CD4-positive, alpha-beta T cell treated with Interleukin-4 for 1 hour (primary cell): ENCODE results near the gene SLC6A20.
"Not testable (repeated sequence)": the region's sequence is repeated elsewhere in the genome, so short reads cannot be mapped to it uniquely, and the experiment has no call there.

ENCODE experiments used
- DNase-seq, 2 donors: peaks; one replicate each; pipeline ENCODE4 v3.0.0-alpha.2; 2020 to 2022

The SLC6A20 gene

DNA sequence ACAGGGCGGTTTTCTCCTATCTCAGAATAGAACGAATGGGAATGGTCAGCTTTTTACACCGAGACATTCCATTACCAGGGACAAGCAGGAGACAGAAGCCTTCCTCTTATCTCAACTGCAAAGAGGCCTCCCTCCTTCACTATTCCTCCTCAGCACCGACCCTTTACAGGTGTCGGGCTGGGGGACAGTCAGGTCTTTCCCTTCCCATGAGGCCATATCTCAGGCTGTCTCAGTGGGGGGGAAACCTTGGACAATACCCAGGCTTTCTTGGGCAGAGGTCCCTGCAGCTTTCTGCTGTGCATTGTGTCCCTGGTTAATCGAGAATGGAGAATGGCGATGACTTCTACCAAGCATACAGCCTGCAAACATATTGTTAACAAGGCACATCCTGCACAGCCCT lies 39.2 kb downstream of the SLC6A20 start:
- not testable (repeated sequence) for DNase-seq

DNA sequence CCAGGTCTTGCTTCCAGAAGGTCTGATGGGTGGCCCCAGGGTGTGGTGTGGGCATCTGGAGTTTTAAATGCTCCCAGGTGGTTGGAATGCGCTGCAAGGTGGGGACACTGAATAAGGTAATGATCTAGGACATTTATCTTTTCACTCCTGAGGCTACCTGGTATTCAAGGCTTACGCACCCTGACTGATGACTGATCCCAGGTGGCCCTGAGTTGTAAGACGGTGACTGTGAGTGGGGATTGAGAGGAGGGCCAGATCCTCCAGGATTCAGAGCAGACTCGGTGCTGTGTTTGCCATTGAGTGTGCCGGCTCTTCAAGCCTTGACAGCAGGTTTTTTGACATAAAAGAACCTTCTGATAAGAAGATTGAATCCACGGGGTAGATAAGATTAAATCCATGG lies 40.3 kb downstream of the SLC6A20 start:
- DNase-seq, result no peak

DNA sequence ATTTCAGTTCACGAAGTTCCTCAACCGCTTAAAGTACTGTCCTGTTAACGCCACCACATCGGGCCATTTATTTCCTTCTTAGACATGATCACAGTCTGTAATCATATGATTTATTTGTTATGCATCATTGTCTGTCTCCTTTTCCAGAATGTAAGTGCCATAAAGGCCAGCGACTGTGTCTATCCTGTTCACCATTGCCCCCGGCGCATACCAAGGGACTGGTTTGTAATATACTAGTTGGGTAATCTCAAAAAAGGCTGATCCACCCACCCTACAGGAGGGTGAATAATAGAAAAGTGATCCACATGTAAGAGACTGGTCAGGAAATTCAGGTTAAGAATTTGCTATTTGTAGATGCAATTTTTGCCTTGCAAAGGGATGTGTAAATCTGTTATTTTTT lies 41.9 kb downstream of the SLC6A20 start:
- DNase-seq, result no peak

DNA sequence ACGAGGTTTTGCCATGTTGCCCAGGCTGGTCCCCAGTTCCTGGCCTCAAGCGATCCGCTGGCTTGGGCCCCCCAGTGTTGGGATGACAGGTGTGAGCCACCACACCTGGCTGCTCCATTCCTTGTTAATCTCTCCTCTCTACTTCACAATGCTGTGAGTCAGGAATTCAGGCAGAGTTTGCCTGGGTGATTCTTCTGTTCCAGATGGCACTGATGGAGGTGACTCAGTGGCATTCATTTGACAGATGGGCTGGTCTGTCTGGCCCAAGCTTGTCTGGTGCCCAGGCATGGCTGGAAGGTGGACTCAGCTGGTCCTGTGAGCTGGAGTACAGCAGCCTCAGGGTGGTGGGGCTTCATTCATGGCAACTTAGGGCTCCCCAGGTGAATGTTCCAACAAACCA lies 43.2 kb downstream of the SLC6A20 start:
- no peak for DNase-seq

DNA sequence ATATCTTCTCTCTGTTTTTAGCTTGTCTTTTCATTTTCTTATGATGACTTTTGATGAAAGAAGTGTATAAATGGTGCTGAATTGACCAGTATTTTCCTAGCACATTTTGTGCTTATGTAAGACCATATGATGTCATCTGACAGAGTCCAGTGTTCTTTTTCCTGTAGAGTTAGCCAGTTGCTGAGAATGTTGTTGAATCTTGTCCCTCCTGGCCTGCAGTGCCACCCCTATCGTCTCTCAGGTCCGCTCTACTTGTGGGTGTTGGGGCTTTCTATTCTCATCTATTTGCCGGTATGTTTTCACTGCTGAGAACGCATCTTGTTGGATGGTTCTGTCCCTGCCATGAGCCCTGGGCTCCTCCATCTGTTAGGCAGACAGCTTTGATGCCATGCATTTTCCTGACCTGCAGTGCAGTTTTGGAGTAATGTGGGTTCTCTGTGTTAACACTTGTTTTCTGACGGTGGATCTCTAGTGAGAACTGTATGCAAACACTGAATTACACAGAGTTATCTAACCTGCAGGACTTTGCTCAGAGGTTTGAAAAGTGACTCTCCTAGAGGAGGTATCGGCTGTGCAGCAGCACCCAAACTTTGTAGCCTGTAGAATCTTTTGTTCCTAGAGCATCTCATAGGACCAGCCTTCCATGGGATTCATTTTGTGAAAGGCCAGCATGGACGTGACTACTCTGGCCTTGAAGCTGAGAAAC lies 44.6 kb downstream of the SLC6A20 start:
- DNase-seq, result no peak

DNA sequence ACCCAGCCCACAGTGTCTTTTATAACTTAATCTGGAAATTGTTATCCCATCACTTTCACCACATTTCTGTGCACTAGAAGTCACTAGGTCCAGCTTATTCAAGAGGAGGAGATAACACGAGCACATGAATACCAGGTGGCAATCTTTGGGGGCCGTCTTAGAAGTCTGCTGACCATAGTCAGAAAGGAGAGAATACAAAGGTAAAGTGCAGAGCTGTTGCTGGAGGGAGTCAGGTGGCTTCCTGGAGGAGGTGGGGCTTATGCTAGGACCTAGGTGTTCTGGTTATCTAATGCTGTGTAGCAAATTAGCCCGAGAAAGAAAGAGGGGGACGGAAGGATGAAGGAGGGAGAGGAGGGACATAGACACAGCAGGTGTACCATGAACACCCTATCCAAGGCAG lies 46.5 kb downstream of the SLC6A20 start:
- no peak for DNase-seq

DNA sequence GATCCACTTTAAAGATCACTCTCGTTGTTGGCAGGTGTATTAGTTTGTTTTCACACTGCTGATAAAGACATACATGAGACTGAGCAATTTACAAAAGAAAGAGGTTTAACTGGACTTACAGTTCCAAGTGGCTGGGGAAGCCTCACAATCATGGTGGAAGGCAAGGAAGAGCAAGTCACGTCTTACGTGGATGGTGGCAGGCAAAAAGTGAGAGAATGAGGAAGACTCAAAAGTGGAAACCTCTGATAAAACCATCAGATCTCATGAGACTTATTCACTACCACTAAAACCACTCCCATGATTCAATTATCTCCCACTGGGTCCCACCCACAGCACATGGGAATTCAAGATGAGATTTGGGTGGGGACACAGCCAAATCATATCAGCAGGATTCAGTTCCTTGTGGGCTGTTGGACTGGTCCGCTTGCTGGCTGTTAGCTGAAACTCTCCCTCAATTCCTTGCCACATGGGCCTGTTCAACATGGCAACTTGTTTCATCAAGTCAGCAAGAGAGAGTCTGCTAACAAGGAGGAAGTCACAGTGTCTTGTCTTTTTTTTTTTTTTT lies 47.2 kb downstream of the SLC6A20 start:
- DNase-seq, result not testable (repeated sequence)

DNA sequence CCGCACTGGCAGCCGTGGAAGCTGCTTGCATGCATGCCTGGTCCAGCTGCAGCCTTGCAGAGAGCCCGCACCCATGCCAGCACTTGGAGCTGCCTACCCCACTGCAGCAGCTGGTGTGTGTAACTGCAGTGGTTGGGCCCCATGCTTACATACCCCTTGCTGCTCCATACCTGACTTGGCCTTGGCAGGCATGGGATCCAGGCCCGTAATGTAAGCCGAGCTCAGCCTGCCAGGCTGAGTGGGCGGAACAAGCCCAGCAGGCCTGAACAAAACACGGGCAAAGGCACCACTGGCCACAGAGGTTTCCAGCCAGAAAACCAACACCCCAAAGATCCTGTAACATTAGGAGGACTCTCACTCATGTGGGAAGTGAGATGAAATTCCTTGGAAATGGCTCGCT lies 48.3 kb downstream of the SLC6A20 start:
- no peak for DNase-seq

DNA sequence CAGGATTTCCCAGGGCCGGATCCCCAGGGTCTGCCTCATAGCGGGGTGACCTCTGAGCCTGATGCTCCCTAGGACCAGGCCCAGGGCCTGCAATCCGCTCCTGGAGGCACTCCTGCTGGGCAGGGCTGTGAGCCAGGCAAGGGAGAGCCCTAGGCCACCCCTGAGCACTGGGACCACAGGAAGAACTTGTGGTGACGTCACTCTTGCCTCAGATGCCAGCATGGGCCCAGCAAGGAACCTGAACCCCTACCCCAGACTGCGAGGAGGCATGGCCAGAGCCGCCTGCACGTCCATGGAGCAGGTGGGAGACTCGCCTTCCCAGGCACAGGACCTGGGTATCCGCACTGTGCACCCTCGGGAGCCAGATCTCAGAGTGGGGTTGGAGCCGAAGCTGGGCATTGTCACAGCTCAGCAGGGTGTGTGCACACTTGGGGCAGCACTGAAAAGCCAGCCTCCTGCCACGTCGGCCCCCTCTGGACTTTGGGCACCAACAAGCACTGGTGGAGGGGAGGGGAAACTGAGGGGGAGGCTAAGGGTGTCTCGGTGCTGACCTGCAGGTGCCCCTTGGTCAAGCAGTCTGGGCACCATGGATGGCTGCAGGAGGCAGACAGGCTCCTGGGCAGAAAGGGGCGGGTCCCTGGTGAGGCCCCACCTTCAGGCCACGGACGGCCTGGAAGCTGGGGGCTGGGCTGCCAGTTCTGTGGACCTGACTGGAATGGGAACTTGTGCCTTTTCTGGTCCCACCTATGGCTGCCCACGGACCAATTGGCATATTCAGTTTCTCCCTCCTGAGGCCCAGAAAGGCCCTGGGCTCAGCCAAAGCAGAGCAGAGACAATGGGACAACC lies 49.3 kb downstream of the SLC6A20 start:
- DNase-seq, result no peak

DNA sequence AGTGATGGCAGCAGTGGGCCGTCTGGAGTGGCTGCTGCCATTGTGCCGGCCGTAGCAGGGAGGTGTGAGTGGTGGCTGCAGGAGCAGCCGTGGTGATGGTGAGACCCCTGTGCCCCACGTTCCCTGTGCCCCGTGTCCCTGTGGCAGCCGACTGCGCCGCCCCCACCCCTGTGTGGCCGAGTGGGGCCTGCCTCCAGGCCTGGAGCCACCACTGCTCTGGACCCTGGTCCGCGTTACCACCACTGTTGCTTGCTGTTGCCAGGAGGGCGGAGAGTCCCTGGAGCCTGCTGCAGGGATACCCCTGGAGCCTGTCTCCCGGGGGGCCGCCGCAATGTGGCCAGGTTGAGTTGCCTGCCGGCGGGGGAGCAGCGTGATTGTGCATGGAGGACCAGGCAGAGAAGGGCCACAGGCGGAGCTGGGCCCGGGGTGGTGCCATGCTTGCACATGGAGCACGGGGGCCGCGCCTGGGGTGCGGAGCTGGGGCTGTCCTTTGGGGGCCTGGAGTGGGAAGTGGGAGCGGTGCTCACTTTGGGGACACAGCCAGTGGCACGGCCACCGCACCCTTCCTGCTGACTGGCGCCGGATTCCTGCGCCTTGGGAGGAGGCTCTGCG lies 50.1 kb downstream of the SLC6A20 start:
- no peak for DNase-seq

DNA sequence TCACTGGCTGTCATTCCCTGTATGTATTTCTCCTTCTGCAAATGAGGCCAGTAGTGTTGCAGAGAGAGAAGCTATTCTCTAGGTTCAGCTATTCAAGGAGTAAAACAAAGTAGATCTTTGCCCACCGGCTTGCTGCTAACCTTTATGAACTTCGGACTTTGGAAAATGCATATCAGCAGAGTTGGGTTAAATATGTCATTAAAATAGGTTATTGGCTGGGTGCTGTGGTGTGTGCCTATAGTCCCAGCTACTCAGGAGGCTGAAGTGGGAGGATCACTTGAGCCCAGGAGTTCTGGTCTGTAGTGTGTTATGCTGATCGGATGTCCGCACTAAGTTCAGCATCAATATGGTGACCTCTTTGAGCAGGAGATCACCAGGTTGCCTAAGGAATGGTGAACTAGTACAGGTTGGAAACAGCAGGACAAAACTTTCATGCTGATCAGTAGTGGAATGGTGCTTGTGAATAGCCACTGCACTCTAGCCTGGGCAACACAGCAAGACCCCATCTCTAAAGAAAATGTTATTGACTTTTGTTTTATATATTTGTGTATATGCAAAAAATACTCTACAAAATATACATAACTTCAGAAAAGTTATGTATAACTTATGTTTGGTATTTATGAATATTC lies 53.8 kb downstream of the SLC6A20 start:
- no peak for DNase-seq

DNA sequence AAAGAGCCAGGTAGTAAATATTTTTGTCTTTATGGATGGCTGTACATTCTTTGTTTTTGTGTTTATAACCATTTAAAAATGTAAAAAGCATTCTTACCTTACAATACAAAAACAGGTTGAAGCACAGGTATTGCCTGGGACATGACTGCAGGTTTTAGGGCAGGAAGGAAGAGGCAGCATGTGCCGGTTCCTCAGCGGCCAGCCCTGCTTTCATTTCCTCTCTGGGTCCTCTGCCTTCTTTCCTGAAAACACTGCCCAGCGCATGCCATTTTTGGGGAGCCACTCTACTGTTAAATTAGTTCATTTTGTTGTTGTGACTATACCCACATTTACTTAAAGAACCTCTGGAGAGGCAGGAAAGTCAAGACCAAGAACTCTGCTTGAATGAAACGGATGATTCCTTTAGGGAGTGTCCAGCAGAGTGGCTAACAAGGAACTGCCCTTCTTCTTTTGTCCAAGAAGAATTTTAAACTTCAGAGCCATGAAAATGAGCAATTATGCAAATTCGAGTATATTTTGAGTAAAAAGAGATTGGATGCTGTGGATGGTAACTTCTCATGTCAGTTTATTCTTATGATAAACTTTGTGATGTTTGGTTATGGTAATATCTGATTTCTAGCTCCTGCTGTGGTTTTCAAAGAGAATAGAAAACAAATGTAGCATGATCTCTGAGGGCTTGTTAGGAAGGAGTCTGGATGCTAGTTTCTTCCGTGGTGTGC lies 54.4 kb downstream of the SLC6A20 start:
- DNase-seq, result no peak

DNA sequence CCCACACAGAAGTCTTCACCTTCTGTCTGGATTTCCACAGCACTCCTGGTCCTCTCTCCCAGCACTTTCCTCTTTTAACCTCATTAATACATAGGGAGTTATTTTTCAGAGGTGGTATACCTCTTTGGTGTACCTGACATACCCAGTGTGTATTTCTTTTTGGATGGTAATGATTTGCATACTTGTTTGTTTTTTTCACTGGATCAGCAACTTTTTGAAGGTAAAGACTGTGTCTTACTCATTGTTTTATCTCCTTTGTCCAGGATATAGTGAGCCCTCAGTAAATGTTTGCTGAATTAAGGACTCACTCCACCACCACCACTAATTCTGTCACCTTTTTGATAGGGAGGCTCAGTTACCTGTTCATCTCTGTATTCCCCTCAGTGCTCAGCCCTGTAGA lies 55.1 kb downstream of the SLC6A20 start:
- no peak for DNase-seq

DNA sequence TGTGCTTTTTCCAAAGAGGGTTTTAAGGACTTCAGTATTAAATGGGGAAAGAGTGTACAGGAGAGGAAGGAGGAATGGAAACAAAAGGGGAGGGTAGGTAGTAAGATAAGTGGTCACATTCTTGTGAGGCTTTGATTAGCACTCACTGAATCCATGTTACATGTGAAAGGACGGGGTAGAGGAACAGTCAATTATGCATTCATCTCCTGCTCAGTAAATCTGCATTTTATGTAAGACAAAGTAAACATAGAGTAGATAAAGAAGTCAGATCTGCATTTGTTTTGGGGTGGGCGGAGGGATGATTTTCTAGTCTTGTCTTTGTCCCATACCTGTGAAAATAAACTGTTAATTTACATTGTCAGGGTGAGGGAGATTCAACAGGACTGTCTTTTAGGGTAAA lies 56.3 kb downstream of the SLC6A20 start:
- no peak for DNase-seq

DNA sequence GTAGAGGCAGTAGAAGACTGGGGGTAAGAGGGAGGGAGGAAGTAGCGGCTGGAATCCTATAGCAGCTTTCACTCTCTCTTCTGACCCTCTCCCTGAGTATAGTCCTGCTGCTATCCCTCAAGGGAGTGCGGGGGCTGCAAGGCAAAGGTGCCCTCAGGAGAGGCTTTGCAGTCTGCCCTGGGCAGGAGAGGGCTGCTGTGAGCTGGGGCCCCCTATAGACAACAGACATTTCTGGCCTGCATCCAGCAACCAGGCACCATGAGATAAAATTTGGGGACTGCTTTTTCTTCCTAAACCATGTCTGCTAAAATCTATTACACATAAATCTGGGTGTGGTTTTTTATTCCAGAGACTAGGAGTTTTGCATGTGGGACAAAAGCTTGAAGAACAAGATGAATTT lies 59.1 kb downstream of the SLC6A20 start:
- DNase-seq, result no peak

DNA sequence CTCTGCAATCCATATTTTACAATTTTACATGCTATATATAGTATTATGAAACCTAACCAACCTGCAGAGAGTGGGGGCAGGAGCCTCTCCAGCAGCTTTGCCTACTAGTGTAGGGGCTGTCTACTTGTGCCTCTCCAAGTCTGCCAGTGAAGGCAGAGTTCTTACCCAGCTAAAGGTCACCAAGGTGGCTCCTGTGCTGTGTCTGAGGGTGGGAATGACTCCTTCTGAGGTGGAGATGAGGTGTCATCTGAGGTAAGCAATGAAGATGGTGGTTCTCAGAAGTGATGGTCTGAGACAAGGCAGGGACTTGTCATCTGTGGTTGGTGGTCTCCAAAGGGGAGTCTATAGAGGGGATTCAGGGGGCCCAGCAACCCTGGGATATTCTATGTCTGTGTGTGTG lies 59.6 kb downstream of the SLC6A20 start:
- no peak for DNase-seq

DNA sequence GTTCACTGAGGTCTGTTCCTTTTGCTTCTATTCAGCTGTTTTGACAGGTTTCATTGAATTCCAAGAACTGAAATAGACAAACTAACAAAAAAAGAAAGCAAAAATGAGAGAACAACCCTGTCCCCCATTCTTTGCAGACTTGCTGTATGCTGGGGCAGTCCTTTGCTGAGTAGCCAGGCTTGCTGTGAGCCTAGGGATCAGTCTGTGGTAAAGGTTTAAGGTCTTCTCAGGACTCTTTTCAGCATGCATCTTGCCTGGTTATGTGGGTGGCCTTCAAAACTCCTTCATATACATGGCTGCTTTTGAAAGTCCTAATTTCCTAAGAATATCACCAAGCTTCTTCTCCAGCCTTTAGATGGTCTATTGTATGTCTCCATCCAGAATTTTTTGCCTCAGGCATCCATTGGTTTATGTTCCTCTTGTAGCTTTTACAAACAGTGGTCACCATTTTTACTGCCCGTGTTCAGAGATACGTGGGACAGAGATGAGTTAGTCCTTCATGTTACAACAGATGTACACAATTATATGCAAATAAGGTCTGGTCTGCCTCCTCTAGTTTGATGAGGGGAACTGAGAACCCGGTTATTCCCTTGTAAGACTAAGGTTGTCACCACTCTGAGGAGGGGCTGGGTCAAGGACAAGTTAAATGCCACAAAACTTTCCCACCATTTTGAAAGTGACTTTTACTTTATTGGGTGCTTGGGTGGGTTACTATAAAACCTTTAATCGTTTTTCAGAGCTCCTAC lies 65.8 kb downstream of the SLC6A20 start:
- no peak for DNase-seq

DNA sequence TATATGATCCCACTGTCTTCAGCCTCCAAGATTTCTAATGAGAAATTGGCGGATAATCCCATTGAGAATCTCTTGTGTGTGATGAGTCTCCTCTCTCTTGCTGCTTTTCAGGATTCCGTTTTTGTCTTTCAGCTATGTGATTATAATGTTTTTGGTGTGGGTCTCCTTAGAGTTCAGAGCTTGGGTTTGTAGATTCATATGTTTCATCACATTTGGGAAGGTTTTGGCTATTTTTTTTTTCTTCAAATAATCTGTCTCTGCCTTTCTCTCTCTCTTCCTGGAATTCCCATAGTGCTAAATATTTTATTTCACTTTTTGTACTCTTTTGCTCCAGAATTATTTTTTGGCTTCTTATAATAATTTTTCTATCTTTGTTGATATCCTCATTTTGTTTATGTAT lies 66.7 kb downstream of the SLC6A20 start:
- no peak for DNase-seq

DNA sequence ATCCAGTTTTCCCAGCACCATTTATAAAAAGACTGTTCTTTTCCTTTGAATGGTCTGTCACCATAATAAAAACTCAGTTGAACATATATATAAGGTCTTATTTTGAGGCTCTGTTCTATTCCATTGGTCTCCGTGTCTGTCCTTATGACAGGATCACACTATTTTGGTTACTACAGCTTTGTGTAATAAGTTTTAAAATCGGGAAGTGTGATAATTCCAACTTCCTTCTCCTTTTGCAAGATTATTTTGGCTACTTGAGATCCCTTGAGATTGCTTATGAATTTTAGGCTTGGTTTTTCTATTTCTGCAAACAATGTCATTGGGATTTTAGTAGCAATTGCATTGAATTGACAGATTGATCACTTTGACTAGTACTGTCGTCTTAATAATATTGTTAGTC lies 71.4 kb downstream of the SLC6A20 start:
- peak in 1 of 2 donors; percentile 5 for DNase-seq

DNA sequence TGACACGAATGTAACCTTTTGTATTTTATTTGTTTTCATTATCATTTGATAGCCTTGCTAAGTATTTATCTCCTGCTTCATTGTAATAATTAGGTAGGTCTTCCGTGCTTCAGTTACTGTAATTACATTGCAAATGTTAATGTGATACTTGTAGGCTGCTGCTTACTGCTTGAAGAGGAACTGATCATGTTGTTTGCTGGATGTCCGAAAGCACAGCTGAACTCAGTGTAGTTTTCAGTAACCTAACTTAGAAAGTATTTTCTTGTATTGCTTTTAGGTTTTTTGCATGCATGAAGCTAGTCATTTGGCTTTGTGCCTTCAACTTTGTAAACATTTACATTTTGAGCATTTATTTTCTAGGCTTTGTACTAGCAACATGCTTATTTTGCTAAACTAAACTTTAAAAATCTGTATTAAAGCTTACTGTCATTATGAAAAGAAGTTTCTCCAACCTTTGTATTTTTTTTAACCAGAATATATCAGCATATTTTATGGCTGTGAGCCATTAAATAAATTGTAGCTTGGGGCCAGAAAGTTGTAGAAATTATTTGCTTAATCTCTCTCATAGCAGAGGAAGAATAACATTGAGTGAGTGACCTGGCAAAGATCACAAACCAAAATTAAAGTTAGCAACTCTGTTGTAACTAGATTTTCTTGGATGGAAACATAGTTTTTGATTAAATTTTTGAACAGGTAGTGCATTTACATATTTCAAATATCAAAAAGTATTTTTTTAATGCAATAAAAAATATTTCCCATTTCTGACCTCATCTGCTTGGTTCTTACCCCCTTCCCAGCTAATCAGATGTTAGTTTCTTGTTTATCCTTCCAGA lies 76.5 kb downstream of the SLC6A20 start:
- no peak for DNase-seq

DNA sequence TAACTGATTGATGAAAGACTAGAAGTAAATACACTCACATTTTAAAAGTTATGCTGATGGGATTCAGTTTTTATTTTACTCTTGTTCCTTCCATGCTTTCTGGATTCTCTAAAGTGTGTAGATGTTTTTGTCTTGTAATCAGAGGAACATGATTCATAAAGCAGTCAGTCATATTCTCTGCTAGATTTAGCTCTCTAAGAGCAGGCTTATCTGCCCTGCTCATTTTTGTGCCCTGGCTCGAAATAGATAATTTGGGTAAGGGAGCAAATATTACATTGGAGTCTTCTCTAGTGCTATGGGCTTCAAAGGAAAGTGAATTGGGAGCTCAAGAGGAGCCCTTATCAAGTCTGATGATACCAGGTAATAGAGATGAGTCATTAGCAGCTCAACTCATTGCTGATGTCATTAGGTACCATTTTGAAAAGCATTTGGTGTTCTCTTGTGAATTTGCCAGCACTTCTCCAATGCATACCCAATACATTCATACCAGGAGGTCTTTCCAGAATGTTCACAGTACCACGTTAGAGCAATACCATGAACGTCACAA lies 79.5 kb downstream of the SLC6A20 start:
- DNase-seq, result no peak
